ENCODE results near the gene CUTC.

- TF ChIP-seq CTCF (IDR thresholded peaks at IDR 0.05; ENCODE audit: low read depth, low read length, missing input control) = no peak
- no peak for TF ChIP-seq SP1 (IDR thresholded peaks at IDR 0.05)
- TF ChIP-seq HNF4A (conservative IDR thresholded peaks at IDR 0.05) = no peak
- no peak for TF ChIP-seq FOXA1 (IDR thresholded peaks at IDR 0.05)
- no peak for TF ChIP-seq REST (IDR thresholded peaks at IDR 0.05)
- no peak for TF ChIP-seq ATF3 (IDR thresholded peaks at IDR 0.05)
- no peak for TF ChIP-seq JUND (IDR thresholded peaks at IDR 0.05)
These were observed 37.7 kb downstream of the CUTC start for GRCh38 chr10:99769706-99770105.

All from liver (tissue), 3 donors.